Body of pancreas (tissue), 4 donors: ENCODE results near the gene TTC7B.

ENCODE experiments used
- POLR2A ChIP-seq, 3 donors: fragments of 450-650 bp; IDR thresholded peaks; one replicate each; pipeline ENCODE4 v1.6.1; 2016; ENCODE audit warnings: antibody characterized with exemption in 3 of 3, mild to moderate bottlenecking in 2 of 3
- TF ChIP-seq, protein P1 (sequence below), 7 experiments: fragments of 450-650 bp in 4 of 7; fragments of 200-600 bp in 3 of 7; sonication (generic) in 3 of 7; IDR thresholded peaks; one replicate each; pipeline ENCODE4 v1.5.1; 2016 to 2019; ENCODE audit warnings: antibody characterized with exemption in 7 of 7

DNA sequence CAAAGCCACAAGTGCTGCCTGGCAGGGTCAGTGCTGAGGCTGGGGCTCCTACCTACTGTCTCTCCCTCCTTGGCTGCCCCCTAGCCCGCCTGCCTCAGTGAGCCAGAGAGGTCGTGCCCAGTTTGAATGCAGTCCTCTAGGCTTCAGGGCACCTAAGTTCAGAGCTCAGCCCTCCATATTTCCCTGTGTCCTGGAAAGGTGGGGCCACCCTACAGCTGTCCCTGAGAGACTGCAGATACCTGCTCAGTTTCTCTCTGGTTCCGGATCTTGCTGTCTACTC, 276.8 kb downstream of the TTC7B start:
- TF ChIP-seq, protein P1, sequence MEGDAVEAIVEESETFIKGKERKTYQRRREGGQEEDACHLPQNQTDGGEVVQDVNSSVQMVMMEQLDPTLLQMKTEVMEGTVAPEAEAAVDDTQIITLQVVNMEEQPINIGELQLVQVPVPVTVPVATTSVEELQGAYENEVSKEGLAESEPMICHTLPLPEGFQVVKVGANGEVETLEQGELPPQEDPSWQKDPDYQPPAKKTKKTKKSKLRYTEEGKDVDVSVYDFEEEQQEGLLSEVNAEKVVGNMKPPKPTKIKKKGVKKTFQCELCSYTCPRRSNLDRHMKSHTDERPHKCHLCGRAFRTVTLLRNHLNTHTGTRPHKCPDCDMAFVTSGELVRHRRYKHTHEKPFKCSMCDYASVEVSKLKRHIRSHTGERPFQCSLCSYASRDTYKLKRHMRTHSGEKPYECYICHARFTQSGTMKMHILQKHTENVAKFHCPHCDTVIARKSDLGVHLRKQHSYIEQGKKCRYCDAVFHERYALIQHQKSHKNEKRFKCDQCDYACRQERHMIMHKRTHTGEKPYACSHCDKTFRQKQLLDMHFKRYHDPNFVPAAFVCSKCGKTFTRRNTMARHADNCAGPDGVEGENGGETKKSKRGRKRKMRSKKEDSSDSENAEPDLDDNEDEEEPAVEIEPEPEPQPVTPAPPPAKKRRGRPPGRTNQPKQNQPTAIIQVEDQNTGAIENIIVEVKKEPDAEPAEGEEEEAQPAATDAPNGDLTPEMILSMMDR (IDR thresholded peaks at IDR 0.05), result no peak
- TF ChIP-seq POLR2A (IDR thresholded peaks at IDR 0.05), result no peak
